ENCODE measurements around the gene SLC4A9.
A peak's percentile ranks its signal among the peaks of the same experiment; 100 is the strongest.
"Not testable (repeated sequence)": the region's sequence is repeated elsewhere in the genome, so short reads cannot be mapped to it uniquely, and the experiment has no call there.

SLC4A9 gene

GRCh38 chr5:140399979-140400729 is 40.2 kb downstream of the SLC4A9 start:
- no peak for DNase-seq (ENCODE audit: low read depth)

GRCh38 chr5:140400730-140401361 is 40.9 kb downstream of the SLC4A9 start:
- DNase-seq (ENCODE audit: low read depth) = peak; percentile 96

GRCh38 chr5:140401362-140402257 is 41.6 kb downstream of the SLC4A9 start, which contains the start of gene ANKHD1:
Gene ANKHD1, plus strand, starts transcription at chr5:140401833. Its CDS starts 135 bp downstream, at chr5:140401968.
- DNase-seq (ENCODE audit: low read depth) = peak; percentile 100

DNA sequence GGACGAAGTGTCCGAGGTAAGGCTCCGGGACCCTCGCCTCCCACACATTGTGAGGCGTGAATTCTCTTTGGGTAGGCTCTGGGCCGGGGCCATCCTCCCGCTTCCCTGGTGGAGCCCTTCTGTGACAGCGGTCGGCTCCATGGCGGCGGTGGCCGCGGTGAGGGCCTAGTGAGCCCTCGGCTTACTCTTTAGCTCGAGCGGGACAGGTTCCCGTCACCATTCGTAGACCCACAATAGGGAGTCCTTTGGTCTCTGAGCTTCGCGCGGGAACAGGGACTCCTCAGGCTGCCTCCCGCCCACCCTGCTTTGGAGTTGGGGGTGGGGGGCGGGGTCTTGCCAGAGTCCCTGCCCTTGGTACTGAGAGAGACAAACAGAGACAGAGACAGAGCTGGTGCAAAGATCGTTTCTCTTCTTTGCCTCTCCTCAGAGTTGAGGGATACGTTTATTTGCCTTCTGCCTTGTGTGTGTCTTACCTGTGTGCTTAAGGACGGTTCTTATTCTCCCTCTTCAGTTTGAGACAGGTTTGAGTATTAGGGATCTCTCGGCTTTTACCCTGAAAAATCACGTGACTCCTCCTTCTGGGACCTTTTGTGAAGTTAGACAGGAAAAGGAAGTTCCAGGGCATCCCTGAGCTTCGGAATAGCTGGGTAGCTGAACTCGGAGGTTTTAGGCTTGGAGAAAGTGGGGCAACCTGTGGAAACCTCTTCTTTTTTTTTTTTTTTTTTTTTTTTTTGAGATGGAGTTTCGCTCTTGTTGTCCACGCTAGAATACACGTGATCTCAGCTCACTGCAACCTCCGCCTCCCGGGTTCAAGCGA is 42.5 kb downstream of the SLC4A9 start:
- DNase-seq (ENCODE audit: low read depth) = peak; percentile 14

DNA sequence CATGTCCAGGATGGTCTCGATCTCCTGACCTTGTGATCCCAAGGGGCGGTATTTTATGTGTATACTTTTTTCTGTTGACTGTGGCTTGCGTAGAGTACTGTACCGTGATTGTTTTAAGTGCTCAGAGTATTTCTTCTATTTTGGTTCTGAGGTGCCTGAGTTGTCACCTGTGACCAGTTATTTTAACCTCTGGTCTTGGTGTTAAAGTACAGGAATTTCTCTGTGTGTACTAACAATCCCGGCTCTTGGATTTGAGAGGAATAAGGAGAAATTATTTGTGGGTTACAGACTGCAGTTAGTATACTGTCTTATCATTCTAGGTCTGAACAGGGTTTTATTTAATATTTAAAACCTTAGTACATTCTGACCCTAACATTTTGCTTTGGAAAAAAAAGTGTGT is 43.6 kb downstream of the SLC4A9 start:
- no peak for DNase-seq (ENCODE audit: low read depth)

DNA sequence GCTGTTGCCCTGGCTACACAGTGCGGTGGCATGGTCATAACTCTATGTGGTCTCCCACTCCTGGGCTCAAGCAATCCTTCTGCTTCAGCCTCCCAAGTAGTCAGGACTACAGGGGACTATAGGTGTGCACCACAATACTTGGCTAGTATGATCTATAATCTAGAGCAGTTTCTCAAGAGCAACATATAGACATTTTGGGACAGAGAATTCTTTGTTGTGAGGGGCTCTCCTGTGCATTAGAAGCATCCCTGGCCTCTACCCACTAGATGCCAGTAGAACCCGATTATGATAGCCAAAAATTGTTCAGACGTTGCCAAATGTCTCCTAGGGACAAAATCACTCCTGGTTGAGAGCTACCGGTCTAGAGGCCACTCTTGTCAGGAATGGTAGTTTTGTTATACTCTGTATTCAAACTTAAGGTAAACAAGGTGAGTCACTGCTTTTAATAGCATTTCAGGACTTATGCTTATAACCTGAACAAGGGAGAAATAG is 48.8 kb downstream of the SLC4A9 start:
- DNase-seq (ENCODE audit: low read depth) = no peak

- no peak for DNase-seq (ENCODE audit: low read depth)
Observed at GRCh38 chr5:140413230-140413629, 53.2 kb downstream of the SLC4A9 start.

DNA sequence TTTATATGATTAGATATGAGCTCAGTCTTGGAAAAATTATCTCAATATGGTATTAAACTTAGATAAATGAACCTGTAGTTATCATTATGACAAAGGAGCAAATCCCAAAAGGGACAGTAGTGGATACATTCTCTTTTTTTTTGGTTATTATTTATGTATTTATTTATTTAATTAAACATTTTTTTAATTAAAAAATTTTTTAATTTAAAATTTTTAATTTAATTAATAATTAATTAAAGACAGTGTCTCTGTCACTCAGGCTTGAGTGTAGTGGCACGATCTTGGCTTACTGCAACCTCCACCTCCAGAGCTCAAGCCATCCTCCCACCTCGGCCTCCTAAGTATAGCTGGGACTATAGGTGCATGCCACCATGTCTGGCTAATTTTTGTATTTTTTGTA is 57.2 kb downstream of the SLC4A9 start:
- DNase-seq (ENCODE audit: low read depth) = no peak

DNA sequence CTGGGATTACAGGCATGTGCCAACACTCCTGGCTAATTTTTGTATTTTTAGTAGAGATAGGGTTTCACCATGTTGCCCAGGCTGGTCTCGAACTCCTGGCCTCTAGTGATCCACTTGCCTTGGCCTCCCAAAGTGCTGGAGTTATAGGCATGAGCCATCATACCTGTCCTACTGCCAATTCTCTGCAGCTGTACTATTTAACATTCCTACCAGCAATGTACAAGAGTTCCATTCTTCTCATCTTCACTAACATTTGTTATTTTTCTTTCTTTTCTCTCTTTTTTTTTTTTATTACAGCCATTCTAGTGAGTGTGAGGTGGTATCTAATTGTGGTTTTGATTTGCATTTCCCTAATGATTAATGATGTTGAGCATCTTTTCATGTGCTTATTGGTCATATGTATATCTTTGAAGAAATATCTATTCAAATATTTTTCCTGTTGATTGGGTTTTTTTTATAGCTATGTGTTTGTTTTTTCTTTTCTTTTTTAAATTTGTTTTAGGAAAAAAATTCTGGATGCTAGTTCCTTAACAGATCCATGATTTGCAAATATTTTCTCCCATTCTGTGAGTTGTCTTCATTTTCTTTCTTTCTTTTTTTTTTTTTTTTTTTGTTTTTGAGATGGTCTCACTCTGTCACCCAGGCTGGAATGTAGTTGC is 59.0 kb downstream of the SLC4A9 start:
- no peak for DNase-seq (ENCODE audit: low read depth)

DNA sequence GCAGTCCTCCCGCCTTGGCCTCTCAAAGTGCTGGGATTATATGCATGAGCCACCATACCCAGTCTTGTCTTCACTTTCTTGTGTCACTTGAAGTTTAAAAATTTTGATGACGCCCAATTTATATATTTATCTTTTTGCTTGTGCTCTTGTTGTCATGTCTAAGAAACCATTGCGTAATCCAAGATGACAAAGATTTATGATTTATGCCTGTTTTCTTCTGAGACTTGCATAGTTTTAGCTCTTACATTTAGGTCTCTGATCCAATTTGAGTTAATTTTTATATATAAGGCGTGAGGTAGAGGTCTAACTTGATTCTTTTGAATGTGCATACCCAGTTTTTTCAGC is 60.2 kb downstream of the SLC4A9 start:
- DNase-seq (ENCODE audit: low read depth) = no peak

GRCh38 chr5:140420665-140421361 is 60.8 kb downstream of the SLC4A9 start:
- no peak for DNase-seq (ENCODE audit: low read depth)

- DNase-seq (ENCODE audit: low read depth) = not testable (repeated sequence)
Observed at GRCh38 chr5:140421375-140421774, 61.4 kb downstream of the SLC4A9 start.

DNA sequence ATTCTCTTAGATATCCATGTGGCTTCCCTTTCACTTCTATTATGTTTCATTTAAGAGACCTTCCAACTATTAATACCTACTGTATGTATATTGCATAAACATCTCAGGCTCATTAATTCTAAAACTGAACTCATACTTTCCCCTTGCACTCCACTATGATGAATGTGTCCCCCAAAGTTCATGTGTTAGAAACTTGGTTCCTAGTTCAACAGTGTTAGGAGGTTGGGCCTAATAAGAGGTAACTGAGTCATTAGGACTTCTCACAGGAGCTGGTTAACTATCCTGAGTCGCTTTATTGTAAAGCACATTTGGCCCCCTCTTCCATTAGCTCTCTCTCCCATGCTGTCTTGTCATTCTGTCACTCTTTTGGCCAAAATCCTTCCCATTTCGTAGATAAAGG is 63.6 kb downstream of the SLC4A9 start:
- no peak for DNase-seq (ENCODE audit: low read depth)

DNA sequence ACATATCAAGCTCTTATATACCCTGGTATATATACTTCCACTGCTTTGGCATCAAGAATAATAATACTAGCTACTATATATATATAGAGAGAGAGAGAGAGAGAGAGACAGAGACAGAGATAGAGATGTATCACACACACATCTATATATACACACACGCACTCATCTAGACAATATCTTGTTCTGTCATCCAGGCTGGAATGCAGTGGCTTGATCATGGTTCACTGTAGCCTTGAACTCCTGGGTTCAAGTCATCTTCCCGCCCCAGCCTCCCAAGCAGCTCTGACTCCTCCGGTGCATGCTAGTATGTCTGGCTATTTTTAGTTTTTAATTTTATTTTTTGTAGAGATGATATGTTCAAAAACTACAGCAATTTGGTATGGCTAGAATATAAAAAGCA is 64.1 kb downstream of the SLC4A9 start:
- no peak for DNase-seq (ENCODE audit: low read depth)
